Natural killer cell (primary cell): ENCODE measurements around the gene MB21D2. TPM values are rescaled to one million over a fixed set of nuclear protein-coding genes. Genes with fewer than 3 reads are reported as not detected.

Source experiments
- ATAC-seq, 3 donors: fragments of 150-1000 bp in 2 of 3; fragments of 200-7000 bp in 1 of 3; cut with Tn5 transposase; 1 replicate in 1 of 3; 2 replicates in 2 of 3; pipeline ENCODE4 v1.10.0; 2021; ENCODE audit warnings: mild to moderate bottlenecking in 2 of 3, moderate library complexity in 2 of 3
- DNase-seq, 2 donors: peaks; one replicate each; pipeline versions ENCODE4 v3.0.0 to v3.0.0-alpha.2; 2013 to 2021; ENCODE audit warnings: mixed read lengths in 1 of 2
- H3K27ac ChIP-seq: one replicate; pipeline ENCODE4 v1.5.1; 2013; ENCODE audit warnings: mild to moderate bottlenecking, low read length
- H3K27me3 ChIP-seq: one replicate; pipeline ENCODE4 v1.6.1; 2013; ENCODE audit warnings: low read length; ENCODE audit not compliant: control insufficient read depth, insufficient read depth
- H3K36me3 ChIP-seq: one replicate; pipeline ENCODE4 v1.6.1; 2013; ENCODE audit warnings: low read length; ENCODE audit not compliant: control insufficient read depth, insufficient read depth
- H3K4me1 ChIP-seq: one replicate; pipeline ENCODE4 v1.6.1; 2013; ENCODE audit warnings: low read length; ENCODE audit not compliant: control insufficient read depth, insufficient read depth
- H3K4me3 ChIP-seq: one replicate; pipeline ENCODE4 v1.5.1; 2013; ENCODE audit warnings: low read length
- H3K9me3 ChIP-seq: one replicate; pipeline ENCODE4 v1.6.1; 2013; ENCODE audit warnings: low read length; ENCODE audit not compliant: control insufficient read depth, insufficient read depth
- H3K27ac Mint-ChIP-seq, 2 donors: one replicate each; pipeline ENCODE4 v1.8.0; 2022; ENCODE audit warnings: mild to moderate bottlenecking in 2 of 2, mixed read lengths in 2 of 2, moderate library complexity in 1 of 2
- H3K27me3 Mint-ChIP-seq, 2 donors: one replicate each; pipeline ENCODE4 v1.8.0; 2022; ENCODE audit warnings: low read depth in 2 of 2, mixed read lengths in 2 of 2
- H3K36me3 Mint-ChIP-seq: one replicate; pipeline ENCODE4 v1.8.0; 2022; ENCODE audit warnings: mixed read lengths
- H3K4me1 Mint-ChIP-seq, 2 donors: one replicate each; pipeline ENCODE4 v1.8.0; 2022; ENCODE audit warnings: mixed read lengths in 2 of 2
- H3K4me3 Mint-ChIP-seq: one replicate; pipeline ENCODE4 v1.8.0; 2022; ENCODE audit warnings: mild to moderate bottlenecking, moderate library complexity, mixed read lengths
- H3K9me3 Mint-ChIP-seq, 2 donors: one replicate each; pipeline ENCODE4 v1.8.0; 2022; ENCODE audit warnings: mixed read lengths in 2 of 2
- CTCF ChIP-seq: fragments of 200-600 bp; IDR thresholded peaks from one replicate; pipeline ENCODE4 v1.8.0; 2022; ENCODE audit warnings: antibody characterized with exemption
- WGBS: methylation state at CpG from one replicate; pipeline ENCODE4 v1.1.7; 2013; ENCODE audit warnings: missing lambda C conversion rate; ENCODE audit not compliant: insufficient coverage; 5-methylcytosine and 5-hydroxymethylcytosine counted together
- intact Hi-C: fragments of 100-400 bp; cut with micrococcal nuclease; formaldehyde crosslinking; loops from one replicate; pipeline ENCODE4 v1.14.2; 2022
- total RNA-seq, 4 donors: library from RNA; stranded (reverse); fragments of 120-200 nt in 1 of 4; gene quantifications; one replicate each; pipeline versions ENCODE4 v1.2.3 to v1.2.4, GENCODE V29; 2013 to 2022

The MB21D2 gene
- total RNA-seq, 3 donors from 2014 or later (not counting 1 experiment from before 2014, with no cell fraction given), result 0.19 to 0.45 (median 0.27) TPM

- Mint-ChIP-seq H3K4me1 (no peaks in the 10 kb centered on the region), H3K27me3 (peaks cover 0 to under 1% of the 10 kb centered on the region in 2 donors), H3K9me3 (peaks cover 0 to under 1% of the 10 kb centered on the region in 2 donors), H3K36me3 (no peaks in the 10 kb centered on the region), H3K27ac (no peak overlapping the region), H3K4me3 (no peak overlapping the region)
- Histone ChIP-seq H3K36me3 (no peaks in the 10 kb centered on the region), H3K4me3 (no peak overlapping the region), H3K27me3 (no peaks in the 10 kb centered on the region), H3K9me3 (no peaks in the 10 kb centered on the region), H3K27ac (no peak overlapping the region), H3K4me1 (no peaks in the 10 kb centered on the region)
- DNase-seq, result no peak
- 95% methylated on average over 3 of the region's 4 CpGs for WGBS
- no peak for ATAC-seq
- intact Hi-C loops, result no loop called here
- no peak for TF ChIP-seq CTCF
These were observed 16.3 kb upstream of the MB21D2 start for GRCh38 chr3:192933779-192934460.

GRCh38 chr3:192933259-192933658, 15.6 kb upstream of the MB21D2 start:
- no peaks in the 10 kb centered on the region for H3K36me3 Mint-ChIP-seq
- no peak overlapping the region for H3K4me3 Mint-ChIP-seq
- no peak overlapping the region for H3K27ac Mint-ChIP-seq
- intact Hi-C loops, result no loop called here
- peaks cover 0 to 3% of the 10 kb centered on the region in 2 donors for H3K27me3 Mint-ChIP-seq
- H3K27me3 ChIP-seq, result no peaks in the 10 kb centered on the region
- 83% methylated on average over 8 of the region's 9 CpGs for WGBS
- H3K4me1 ChIP-seq, result no peaks in the 10 kb centered on the region
- no peak for DNase-seq
- peaks cover 0 to 3% of the 10 kb centered on the region in 2 donors for H3K9me3 Mint-ChIP-seq
- H3K27ac ChIP-seq, result no peak overlapping the region
- no peaks in the 10 kb centered on the region for H3K9me3 ChIP-seq
- H3K4me1 Mint-ChIP-seq, result no peaks in the 10 kb centered on the region
- no peak for TF ChIP-seq CTCF
- H3K36me3 ChIP-seq, result no peaks in the 10 kb centered on the region
- ATAC-seq, result no peak
- no peak overlapping the region for H3K4me3 ChIP-seq

- H3K36me3 ChIP-seq, result no peaks in the 10 kb centered on the region
- WGBS, result 100% methylated on average over 1 of the region's 3 CpGs
- no peak for DNase-seq
- ATAC-seq, result no peak
- Mint-ChIP-seq H3K27ac (no peak overlapping the region), H3K9me3 (peaks cover 0 to 3% of the 10 kb centered on the region in 2 donors), H3K36me3 (no peaks in the 10 kb centered on the region), H3K4me1 (no peaks in the 10 kb centered on the region), H3K27me3 (peaks cover 0 to 3% of the 10 kb centered on the region in 2 donors), H3K4me3 (no peak overlapping the region)
- H3K4me1 ChIP-seq, result no peaks in the 10 kb centered on the region
- intact Hi-C loops, result no loop called here
- H3K27me3 ChIP-seq, result no peaks in the 10 kb centered on the region
- H3K9me3 ChIP-seq, result no peaks in the 10 kb centered on the region
- no peak overlapping the region for H3K4me3 ChIP-seq
- no peak overlapping the region for H3K27ac ChIP-seq
- TF ChIP-seq CTCF, result no peak
These were observed 14.2 kb upstream of the MB21D2 start for GRCh38 chr3:192931825-192932224.

GRCh38 chr3:192930577-192930976, 12.9 kb upstream of the MB21D2 start:
- no peaks in the 10 kb centered on the region for H3K36me3 Mint-ChIP-seq
- no peak overlapping the region for H3K4me3 Mint-ChIP-seq
- 100% methylated on average over 1 of the region's 1 CpG for WGBS
- no peaks in the 10 kb centered on the region for H3K4me1 Mint-ChIP-seq
- DNase-seq (no peak), ATAC-seq (no peak)
- H3K9me3 Mint-ChIP-seq, result peaks cover 0 to 3% of the 10 kb centered on the region in 2 donors
- Histone ChIP-seq H3K27me3 (no peaks in the 10 kb centered on the region), H3K27ac (no peak overlapping the region), H3K36me3 (no peaks in the 10 kb centered on the region), H3K4me1 (no peaks in the 10 kb centered on the region), H3K9me3 (no peaks in the 10 kb centered on the region), H3K4me3 (no peak overlapping the region)
- H3K27me3 Mint-ChIP-seq, result peaks cover 0 to 3% of the 10 kb centered on the region in 2 donors
- no peak overlapping the region for H3K27ac Mint-ChIP-seq
- no peak for TF ChIP-seq CTCF
- intact Hi-C loops, result no loop called here
